ENCODE data around the gene MPO. TPM values are rescaled to one million over a fixed set of nuclear protein-coding genes. Genes with fewer than 3 reads are reported as not detected.

MPO gene
- total RNA-seq, 4 donors from 2014 or later = 0.18 to 0.32 (median 0.31) TPM; not detected in 1

GRCh38 chr17:58315750-58316149 is 35.0 kb upstream of the MPO start:
- no peaks in the 10 kb centered on the region for H3K9me3 ChIP-seq
- in situ Hi-C loops (cut with MboI; ENCODE audit: low sequenced_read_pairs in 4 of 4) (loop anchor here in 1 of 4 donors (25.0 kb wide), 1 partner anchor 97 kb away; the partner anchor contains the start of gene RNF43), intact Hi-C loops (cut with DNase I; ENCODE audit: low total_unique reads) (no loop called here)
- no peak for TF ChIP-seq CTCF (IDR thresholded peaks at IDR 0.05 in 4 of 5, conservative IDR thresholded peaks at IDR 0.05 in 1 of 5)
- TF ChIP-seq POLR2A (IDR thresholded peaks at IDR 0.05) = no peak
- H3K27me3 ChIP-seq = no peaks in the 10 kb centered on the region
- no peaks in the 10 kb centered on the region for H3K4me1 ChIP-seq
- H3K4me3 ChIP-seq = no peak overlapping the region
- ATAC-seq = no peak
- no peaks in the 10 kb centered on the region for H3K36me3 ChIP-seq
- no peak for DNase-seq
- no peak overlapping the region for H3K27ac ChIP-seq

- intact Hi-C loops (cut with DNase I; ENCODE audit: low total_unique reads) (no loop called here), in situ Hi-C loops (cut with MboI; ENCODE audit: low sequenced_read_pairs in 4 of 4) (loop anchor here in 1 of 4 donors (25.0 kb wide), 1 partner anchor 97 kb away; the partner anchor contains the start of gene RNF43)
- Histone ChIP-seq H3K4me1 (no peaks in the 10 kb centered on the region), H3K27ac (no peak overlapping the region), H3K27me3 (no peaks in the 10 kb centered on the region), H3K4me3 (no peak overlapping the region), H3K36me3 (no peaks in the 10 kb centered on the region), H3K9me3 (no peaks in the 10 kb centered on the region)
- TF ChIP-seq CTCF (IDR thresholded peaks at IDR 0.05 in 4 of 5, conservative IDR thresholded peaks at IDR 0.05 in 1 of 5) (no peak), POLR2A (IDR thresholded peaks at IDR 0.05) (no peak)
- ATAC-seq = no peak
- no peak for DNase-seq
These were observed 34.6 kb upstream of the MPO start for GRCh38 chr17:58315281-58315711.

GRCh38 chr17:58314706-58315015 is 33.9 kb upstream of the MPO start:
- TF ChIP-seq POLR2A (IDR thresholded peaks at IDR 0.05) (no peak), CTCF (IDR thresholded peaks at IDR 0.05 in 4 of 5, conservative IDR thresholded peaks at IDR 0.05 in 1 of 5) (no peak)
- Histone ChIP-seq H3K9me3 (no peaks in the 10 kb centered on the region), H3K4me1 (no peaks in the 10 kb centered on the region), H3K4me3 (no peak overlapping the region), H3K27me3 (no peaks in the 10 kb centered on the region), H3K36me3 (no peaks in the 10 kb centered on the region), H3K27ac (no peak overlapping the region)
- in situ Hi-C loops (cut with MboI; ENCODE audit: low sequenced_read_pairs in 4 of 4) (loop anchor here in 1 of 4 donors (25.0 kb wide), 1 partner anchor 98 kb away; the partner anchor contains the start of gene RNF43), intact Hi-C loops (cut with DNase I; ENCODE audit: low total_unique reads) (no loop called here)
- no peak for DNase-seq
- no peak for ATAC-seq

- no peaks in the 10 kb centered on the region for H3K36me3 ChIP-seq
- H3K4me1 ChIP-seq = no peaks in the 10 kb centered on the region
- TF ChIP-seq POLR2A (IDR thresholded peaks at IDR 0.05) = no peak
- no peak for TF ChIP-seq CTCF (IDR thresholded peaks at IDR 0.05 in 4 of 5, conservative IDR thresholded peaks at IDR 0.05 in 1 of 5)
- no peak overlapping the region for H3K27ac ChIP-seq
- intact Hi-C loops (cut with DNase I; ENCODE audit: low total_unique reads) = no loop called here
- in situ Hi-C loops (cut with MboI; ENCODE audit: low sequenced_read_pairs in 4 of 4) = loop anchor here in 1 of 4 donors (25.0 kb wide), 1 partner anchor 98 kb away; the partner anchor contains the start of gene RNF43
- H3K9me3 ChIP-seq = no peaks in the 10 kb centered on the region
- no peak for ATAC-seq
- DNase-seq = no peak
- H3K27me3 ChIP-seq = no peaks in the 10 kb centered on the region
- H3K4me3 ChIP-seq = no peak overlapping the region
These were observed 33.3 kb upstream of the MPO start for GRCh38 chr17:58313815-58314705.
